ENCODE data around the gene CNN2. TPM values are rescaled to one million over a fixed set of nuclear protein-coding genes. Genes with fewer than 3 reads are reported as not detected.

Gene CNN2
- total and polyA plus RNA-seq, 2 of the 8 experiments (the other 6 are each of a cell fraction or from before 2014, with no cell fraction given), result 189 to 551 TPM

DNA sequence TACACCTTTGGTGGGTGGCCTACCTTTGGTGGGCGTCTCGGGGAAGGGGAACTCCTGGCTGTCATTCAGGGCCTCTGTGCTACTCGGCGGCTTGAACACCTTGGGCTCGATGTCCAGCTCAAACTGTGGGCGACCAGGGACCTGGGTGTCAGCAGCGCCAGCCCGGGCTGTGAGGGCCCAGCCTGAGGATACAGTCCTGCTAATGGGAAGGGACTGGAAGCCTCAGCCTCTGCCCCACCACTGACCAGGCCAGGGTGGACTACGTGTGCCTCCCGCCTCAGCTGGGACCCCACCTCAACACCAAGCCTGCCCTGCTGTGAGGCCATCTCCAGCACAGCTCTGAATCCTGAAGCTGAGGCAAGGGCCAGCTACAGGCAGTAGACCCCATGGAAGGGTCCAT is 13.2 kb upstream of the CNN2 start (continued):
- TF ChIP-seq CHD7 (IDR thresholded peaks at IDR 0.05; ENCODE audit: insufficient replicate concordance, low read length), result no peak
- TF ChIP-seq RBBP5 (IDR thresholded peaks at IDR 0.05; ENCODE audit: borderline replicate concordance, low read depth, low read length), result no peak
- TF ChIP-seq TAF7 (optimal IDR thresholded peaks at IDR 0.05; ENCODE audit: borderline replicate concordance, low read depth, low read length), result no peak
- no peak for TF ChIP-seq BRCA1 (IDR thresholded peaks at IDR 0.05; ENCODE audit: low read depth, low read length)

All from H1 (cell line).